IPS-18a (cell line): ENCODE data around the gene GALNT18.

Source experiments
- H3K27ac ChIP-seq: one replicate; pipeline ENCODE4 v1.5.1; 2013; ENCODE audit warnings: low read length
- H3K27me3 ChIP-seq: one replicate; pipeline ENCODE4 v1.6.1; 2013; ENCODE audit warnings: mild to moderate bottlenecking, low read length; ENCODE audit not compliant: control insufficient read depth, insufficient read depth
- H3K36me3 ChIP-seq: one replicate; pipeline ENCODE4 v1.6.1; 2013; ENCODE audit warnings: low read depth, low read length; ENCODE audit not compliant: control insufficient read depth
- H3K4me1 ChIP-seq: one replicate; pipeline ENCODE4 v1.6.1; 2013; ENCODE audit warnings: low read depth, low read length; ENCODE audit not compliant: control insufficient read depth
- H3K4me3 ChIP-seq: one replicate; pipeline ENCODE4 v1.5.1; 2013; ENCODE audit warnings: low read length
- H3K9ac ChIP-seq: one replicate; pipeline ENCODE4 v1.6.1; 2013; ENCODE audit warnings: mild to moderate bottlenecking, low read length, moderate library complexity
- H3K9me3 ChIP-seq: one replicate; pipeline ENCODE4 v1.6.1; 2013; ENCODE audit warnings: low read depth, low read length; ENCODE audit not compliant: control insufficient read depth

The GALNT18 gene

DNA sequence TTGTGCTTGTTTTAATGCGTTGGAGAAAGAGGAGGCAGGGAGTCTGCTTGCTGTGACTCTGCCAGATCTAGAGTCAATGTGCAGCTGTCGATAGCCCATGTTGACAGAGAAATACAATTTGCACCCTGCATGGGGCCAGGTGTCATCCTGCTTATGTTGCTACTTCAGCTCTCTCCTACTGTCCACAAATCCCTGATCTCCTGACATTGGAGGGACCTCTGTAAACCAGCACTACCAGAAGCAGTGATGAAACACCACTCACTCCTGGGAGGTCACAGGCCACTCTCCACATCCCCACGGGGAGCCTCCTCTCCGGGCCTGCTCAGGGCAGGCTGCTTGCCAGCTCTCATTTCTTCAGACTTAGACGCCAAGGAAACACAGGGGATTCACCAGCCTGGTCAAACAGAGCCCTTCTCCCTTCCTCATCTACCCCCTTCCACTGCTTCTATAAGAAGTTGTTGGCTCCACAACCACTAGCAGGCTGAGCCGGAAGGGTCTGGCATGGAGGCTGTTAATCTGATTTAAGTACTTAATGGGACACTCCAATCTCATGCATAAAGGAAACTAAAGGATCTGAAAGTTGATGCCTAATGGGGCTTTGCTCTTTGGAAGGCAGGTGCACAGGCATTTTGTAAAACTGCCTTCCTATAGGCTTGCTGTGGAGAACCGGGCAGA lies 238.8 kb downstream of the GALNT18 start:
- Histone ChIP-seq H3K9me3 (no peaks in the 10 kb centered on the region), H3K36me3 (no peaks in the 10 kb centered on the region), H3K27ac (no peak overlapping the region), H3K4me1 (peaks cover 9% of the 10 kb centered on the region), H3K27me3 (no peaks in the 10 kb centered on the region), H3K9ac (no peak overlapping the region), H3K4me3 (no peak overlapping the region)

DNA sequence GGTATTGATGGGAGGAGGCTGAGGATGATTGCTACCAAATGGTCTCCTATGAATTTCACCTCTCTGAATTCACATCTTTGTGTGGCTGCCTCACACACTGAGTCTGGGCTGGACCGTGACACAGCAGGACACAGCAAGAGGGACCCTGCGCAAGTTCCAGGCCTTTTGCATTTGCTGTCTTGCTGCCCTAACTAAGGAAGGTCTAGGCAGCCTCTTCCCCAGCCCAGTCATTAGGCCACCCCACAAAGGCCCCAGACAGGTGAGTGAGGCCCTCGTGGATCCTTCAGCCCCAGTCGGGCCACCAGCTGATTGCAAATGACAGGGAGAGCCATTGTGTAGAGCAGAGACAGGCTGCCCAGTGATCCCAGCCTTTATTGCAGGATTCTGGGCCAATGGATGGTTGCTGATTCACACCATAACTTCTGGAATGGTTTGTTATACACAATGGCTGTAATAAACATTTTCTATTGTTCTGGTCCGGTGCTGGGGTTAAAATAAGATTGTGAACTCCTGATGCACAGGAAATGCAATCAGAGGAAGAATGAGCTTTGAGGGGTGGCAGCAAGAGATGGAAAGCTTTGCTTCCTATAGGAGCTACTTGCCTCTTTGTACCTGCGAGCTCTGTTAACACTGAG lies 240.2 kb downstream of the GALNT18 start:
- no peaks in the 10 kb centered on the region for H3K4me1 ChIP-seq
- no peak overlapping the region for H3K27ac ChIP-seq
- H3K9me3 ChIP-seq, result no peaks in the 10 kb centered on the region
- H3K9ac ChIP-seq, result no peak overlapping the region
- no peaks in the 10 kb centered on the region for H3K27me3 ChIP-seq
- no peaks in the 10 kb centered on the region for H3K36me3 ChIP-seq
- H3K4me3 ChIP-seq, result no peak overlapping the region

- Histone ChIP-seq H3K36me3 (no peaks in the 10 kb centered on the region), H3K27ac (no peak overlapping the region), H3K4me3 (no peak overlapping the region), H3K4me1 (no peaks in the 10 kb centered on the region), H3K9me3 (no peaks in the 10 kb centered on the region), H3K27me3 (no peaks in the 10 kb centered on the region), H3K9ac (no peak overlapping the region)
These were observed 240.9 kb downstream of the GALNT18 start for GRCh38 chr11:11380883-11381282.

DNA sequence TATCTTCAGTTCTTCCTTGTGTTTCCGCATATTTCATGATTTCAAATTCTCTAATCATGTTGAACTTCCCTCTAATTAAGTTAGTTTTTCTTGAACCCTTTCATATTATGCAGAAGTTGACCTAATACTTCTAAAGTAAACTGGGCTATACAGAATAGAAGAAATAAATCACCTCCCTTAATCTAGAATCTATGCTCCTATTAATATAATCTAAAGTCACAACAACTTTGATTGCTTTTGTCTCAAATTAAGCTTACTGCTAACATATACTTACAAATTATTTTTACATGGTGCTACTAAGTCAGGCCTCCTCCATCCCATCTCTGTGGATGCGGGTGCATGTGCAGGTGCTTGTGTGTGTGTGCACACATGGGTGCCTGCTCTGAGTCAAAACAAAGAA lies 241.5 kb downstream of the GALNT18 start:
- Histone ChIP-seq H3K4me3 (no peak overlapping the region), H3K27ac (no peak overlapping the region), H3K27me3 (no peaks in the 10 kb centered on the region), H3K9ac (no peak overlapping the region), H3K36me3 (no peaks in the 10 kb centered on the region), H3K9me3 (no peaks in the 10 kb centered on the region), H3K4me1 (no peaks in the 10 kb centered on the region)

DNA sequence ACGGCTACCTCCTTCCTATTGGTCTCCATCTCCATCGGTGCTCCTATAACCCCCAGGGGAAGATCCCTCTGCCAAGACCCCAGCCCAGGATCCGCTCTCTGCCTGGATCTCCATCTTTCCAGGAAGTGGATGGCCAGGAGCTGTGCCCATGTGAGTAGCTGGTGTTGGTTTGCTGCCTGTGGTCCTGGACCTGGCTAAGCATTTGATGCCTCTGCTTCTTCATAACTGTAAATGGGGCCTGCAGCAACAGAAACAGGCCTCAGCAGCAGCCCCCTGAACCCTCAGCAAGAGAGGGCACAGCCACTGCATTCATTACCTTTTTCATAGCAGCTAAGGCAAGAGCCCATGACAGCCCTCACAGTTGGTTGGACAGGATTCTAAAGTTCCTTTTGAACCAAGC lies 242.1 kb downstream of the GALNT18 start:
- H3K9ac ChIP-seq, result no peak overlapping the region
- H3K27me3 ChIP-seq, result no peaks in the 10 kb centered on the region
- no peak overlapping the region for H3K27ac ChIP-seq
- no peak overlapping the region for H3K4me3 ChIP-seq
- H3K4me1 ChIP-seq, result no peaks in the 10 kb centered on the region
- H3K9me3 ChIP-seq, result no peaks in the 10 kb centered on the region
- H3K36me3 ChIP-seq, result no peaks in the 10 kb centered on the region

DNA sequence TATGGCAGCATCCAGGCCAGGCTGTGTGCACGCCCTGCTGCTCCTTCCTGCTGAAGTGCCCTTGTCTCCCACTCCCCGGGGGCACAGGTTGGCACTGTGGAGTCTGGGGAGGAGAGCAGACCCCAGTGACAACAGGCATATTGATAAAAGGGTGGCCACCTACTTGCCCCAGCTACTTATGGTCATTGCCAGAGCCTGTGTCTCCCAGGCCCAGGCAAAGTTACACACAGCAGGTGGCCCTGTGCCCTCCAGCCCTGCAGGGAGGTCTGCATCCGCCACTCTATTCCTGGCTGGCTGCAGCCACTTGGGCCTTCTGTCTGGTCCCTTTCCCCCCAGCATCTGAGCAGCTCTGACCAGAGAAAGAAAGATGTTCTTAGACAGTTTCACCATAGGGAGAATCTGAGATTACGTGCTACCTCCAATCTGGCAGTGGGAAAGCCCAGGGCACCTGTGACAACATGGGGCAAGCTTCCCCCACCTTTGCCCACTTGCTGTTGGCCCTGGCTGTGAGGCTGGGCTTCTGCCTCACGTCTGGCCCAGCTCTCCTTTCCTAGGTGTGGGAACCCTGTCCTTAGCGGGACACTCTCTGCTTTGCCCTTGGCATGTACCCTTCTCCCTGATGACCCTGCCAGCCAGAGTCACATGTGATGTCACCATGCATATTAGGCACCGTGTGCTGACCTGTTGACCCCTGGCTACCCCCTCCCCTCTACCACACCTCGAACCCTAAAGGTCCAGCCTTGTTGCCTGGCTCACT lies 243.4 kb downstream of the GALNT18 start:
- H3K36me3 ChIP-seq, result no peaks in the 10 kb centered on the region
- no peaks in the 10 kb centered on the region for H3K9me3 ChIP-seq
- H3K4me3 ChIP-seq, result no peak overlapping the region
- no peaks in the 10 kb centered on the region for H3K27me3 ChIP-seq
- no peaks in the 10 kb centered on the region for H3K4me1 ChIP-seq
- H3K9ac ChIP-seq, result no peak overlapping the region
- H3K27ac ChIP-seq, result no peak overlapping the region

DNA sequence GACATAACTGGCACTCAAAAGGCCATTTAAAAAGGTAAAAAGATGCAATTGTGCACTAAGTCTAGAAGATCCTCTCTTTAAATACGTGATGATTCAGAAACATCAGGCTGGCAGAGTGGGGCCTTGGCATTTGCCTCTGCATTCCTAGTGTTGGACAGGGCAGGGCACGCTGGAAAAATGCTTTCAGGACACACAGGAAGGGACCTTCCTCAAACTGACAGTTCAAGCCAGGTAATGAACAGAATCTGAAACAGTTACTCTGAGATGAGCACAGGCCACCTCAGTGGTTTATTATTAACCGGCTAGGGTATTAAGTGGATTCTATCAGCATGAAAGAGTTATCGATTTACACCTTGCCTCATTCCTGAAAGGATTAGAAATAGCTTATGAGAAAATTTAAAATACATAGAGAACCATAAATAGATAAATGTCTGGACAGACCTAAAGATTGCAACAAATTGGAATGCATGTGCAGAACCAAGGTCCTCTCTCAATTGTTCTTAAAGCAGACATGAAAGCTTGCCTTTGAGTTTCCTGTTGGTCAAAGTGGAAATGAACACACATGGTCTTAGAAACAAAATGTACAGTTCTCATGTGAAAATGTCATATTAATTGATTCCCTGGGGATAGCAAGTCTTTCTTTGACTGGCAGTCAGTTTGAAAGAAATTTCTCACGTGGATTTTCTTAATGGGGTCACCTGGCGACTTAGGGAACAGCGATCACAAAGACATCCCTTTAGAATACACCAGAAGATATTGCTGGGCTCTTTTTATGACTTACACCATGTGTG lies 247.3 kb downstream of the GALNT18 start:
- Histone ChIP-seq H3K9ac (no peak overlapping the region), H3K4me1 (no peaks in the 10 kb centered on the region), H3K27ac (no peak overlapping the region), H3K4me3 (no peak overlapping the region), H3K27me3 (no peaks in the 10 kb centered on the region), H3K36me3 (no peaks in the 10 kb centered on the region), H3K9me3 (no peaks in the 10 kb centered on the region)

- Histone ChIP-seq H3K36me3 (no peaks in the 10 kb centered on the region), H3K27ac (no peak overlapping the region), H3K9ac (no peak overlapping the region), H3K9me3 (no peaks in the 10 kb centered on the region), H3K4me1 (no peaks in the 10 kb centered on the region), H3K4me3 (no peak overlapping the region), H3K27me3 (no peaks in the 10 kb centered on the region)
These were observed 247.9 kb downstream of the GALNT18 start for GRCh38 chr11:11373934-11374333.

- Histone ChIP-seq H3K4me1 (no peaks in the 10 kb centered on the region), H3K27me3 (no peaks in the 10 kb centered on the region)
These were observed 249.3 kb downstream of the GALNT18 start for GRCh38 chr11:11372461-11372860.

DNA sequence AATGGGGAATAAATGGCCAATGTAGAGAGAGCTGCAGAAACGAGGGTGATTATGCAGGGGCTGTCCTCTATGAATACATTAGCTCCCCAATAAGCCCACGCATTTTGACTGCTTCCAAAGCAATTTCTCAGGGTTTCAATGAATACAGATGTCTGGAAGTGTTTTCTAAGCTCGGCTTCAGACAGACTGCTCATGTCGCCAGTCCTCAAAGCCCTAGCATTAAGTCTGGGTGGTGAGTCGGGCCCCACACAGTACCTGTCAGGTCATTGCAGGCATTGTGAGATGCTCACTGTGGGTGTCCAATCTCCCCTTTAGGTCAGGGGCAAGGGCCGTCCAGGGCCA lies 250.9 kb downstream of the GALNT18 start:
- Histone ChIP-seq H3K9me3 (no peaks in the 10 kb centered on the region), H3K4me3 (no peak overlapping the region), H3K27ac (no peak overlapping the region), H3K36me3 (no peaks in the 10 kb centered on the region), H3K4me1 (no peaks in the 10 kb centered on the region), H3K27me3 (no peaks in the 10 kb centered on the region), H3K9ac (no peak overlapping the region)

More at GRCh38 chr11:11372461-11372860, 249.3 kb downstream of the GALNT18 start:
- Histone ChIP-seq H3K27ac (no peak overlapping the region), H3K4me3 (no peak overlapping the region), H3K9ac (no peak overlapping the region), H3K36me3 (no peaks in the 10 kb centered on the region), H3K9me3 (no peaks in the 10 kb centered on the region)

- Histone ChIP-seq H3K4me1 (no peaks in the 10 kb centered on the region), H3K36me3 (no peaks in the 10 kb centered on the region), H3K4me3 (no peak overlapping the region), H3K27ac (no peak overlapping the region), H3K27me3 (no peaks in the 10 kb centered on the region), H3K9me3 (no peaks in the 10 kb centered on the region), H3K9ac (no peak overlapping the region)
These were observed 251.4 kb downstream of the GALNT18 start for GRCh38 chr11:11370255-11370961.
